ENCODE measurements around the gene ARID3B.
"Not testable (repeated sequence)": the region's sequence is repeated elsewhere in the genome, so short reads cannot be mapped to it uniquely, and the experiment has no call there.

Gene ARID3B

GRCh38 chr15:74628949-74629348 is 87.9 kb downstream of the ARID3B start:
- no peak overlapping the region for H3K27ac ChIP-seq (ENCODE audit: low read depth, low read length, severe bottlenecking)
- peaks cover 94% of the 10 kb centered on the region for H3K36me3 ChIP-seq (ENCODE audit: control insufficient read depth, insufficient read depth, low read length)
- H3K4me3 ChIP-seq (ENCODE audit: extremely low read depth, insufficient read depth, low read length, poor library complexity, severe bottlenecking): no peak overlapping the region
- H3K9me3 ChIP-seq (ENCODE audit: control insufficient read depth, low read length): no peaks in the 10 kb centered on the region
- no peaks in the 10 kb centered on the region for H3K4me1 ChIP-seq (ENCODE audit: control insufficient read depth, insufficient read depth, low read length, poor library complexity, severe bottlenecking)
- 93 to 98% methylated on average over 3 to 4 of the region's 5 CpGs for WGBS, 2 experiments (ENCODE audit: insufficient coverage in 2 of 2)

GRCh38 chr15:74629696-74630095 is 88.7 kb downstream of the ARID3B start:
- not testable (repeated sequence) for H3K4me3 ChIP-seq (ENCODE audit: extremely low read depth, insufficient read depth, low read length, poor library complexity, severe bottlenecking); H3K9me3 ChIP-seq (ENCODE audit: control insufficient read depth, low read length); H3K4me1 ChIP-seq (ENCODE audit: control insufficient read depth, insufficient read depth, low read length, poor library complexity, severe bottlenecking); H3K27ac ChIP-seq (ENCODE audit: low read depth, low read length, severe bottlenecking)
- WGBS, 2 experiments (ENCODE audit: insufficient coverage in 2 of 2): 92 to 97% methylated on average over 5 of the region's 10 CpGs
- peaks cover 94% of the 10 kb centered on the region for H3K36me3 ChIP-seq (ENCODE audit: control insufficient read depth, insufficient read depth, low read length)

GRCh38 chr15:74630284-74631086 is 89.5 kb downstream of the ARID3B start:
- peaks cover 93% of the 10 kb centered on the region for H3K36me3 ChIP-seq (ENCODE audit: control insufficient read depth, insufficient read depth, low read length)
- WGBS, 2 experiments (ENCODE audit: insufficient coverage in 2 of 2): 89 to 96% methylated on average over 5 to 6 of the region's 6 CpGs

GRCh38 chr15:74631087-74631385 is 90.0 kb downstream of the ARID3B start:
- no peak overlapping the region for H3K4me3 ChIP-seq (ENCODE audit: extremely low read depth, insufficient read depth, low read length, poor library complexity, severe bottlenecking)
- WGBS, 2 experiments (ENCODE audit: insufficient coverage in 2 of 2): 83 to 90% methylated on average over 3 of the region's 3 CpGs
- H3K9me3 ChIP-seq (ENCODE audit: control insufficient read depth, low read length): no peaks in the 10 kb centered on the region
- peaks cover 91% of the 10 kb centered on the region for H3K36me3 ChIP-seq (ENCODE audit: control insufficient read depth, insufficient read depth, low read length)
- H3K4me1 ChIP-seq (ENCODE audit: control insufficient read depth, insufficient read depth, low read length, poor library complexity, severe bottlenecking): no peaks in the 10 kb centered on the region
- H3K27ac ChIP-seq (ENCODE audit: low read depth, low read length, severe bottlenecking): no peak overlapping the region

More at GRCh38 chr15:74630284-74631086, 89.5 kb downstream of the ARID3B start:
- Histone ChIP-seq H3K9me3 (ENCODE audit: control insufficient read depth, low read length) (no peaks in the 10 kb centered on the region), H3K27ac (ENCODE audit: low read depth, low read length, severe bottlenecking) (peak overlapping the region; percentile 2), H3K4me3 (ENCODE audit: extremely low read depth, insufficient read depth, low read length, poor library complexity, severe bottlenecking) (no peak overlapping the region), H3K4me1 (ENCODE audit: control insufficient read depth, insufficient read depth, low read length, poor library complexity, severe bottlenecking) (no peaks in the 10 kb centered on the region)

GRCh38 chr15:74631408-74631807 is 90.4 kb downstream of the ARID3B start:
- no peaks in the 10 kb centered on the region for H3K4me1 ChIP-seq (ENCODE audit: control insufficient read depth, insufficient read depth, low read length, poor library complexity, severe bottlenecking)
- WGBS, 2 experiments (ENCODE audit: insufficient coverage in 2 of 2): 100% methylated on average over 1 to 3 of the region's 3 CpGs
- H3K36me3 ChIP-seq (ENCODE audit: control insufficient read depth, insufficient read depth, low read length): peaks cover 91% of the 10 kb centered on the region
- no peak overlapping the region for H3K4me3 ChIP-seq (ENCODE audit: extremely low read depth, insufficient read depth, low read length, poor library complexity, severe bottlenecking)
- no peaks in the 10 kb centered on the region for H3K9me3 ChIP-seq (ENCODE audit: control insufficient read depth, low read length)
- no peak overlapping the region for H3K27ac ChIP-seq (ENCODE audit: low read depth, low read length, severe bottlenecking)

- Histone ChIP-seq H3K4me3 (ENCODE audit: extremely low read depth, insufficient read depth, low read length, poor library complexity, severe bottlenecking) (no peak overlapping the region), H3K9me3 (ENCODE audit: control insufficient read depth, low read length) (no peaks in the 10 kb centered on the region), H3K27ac (ENCODE audit: low read depth, low read length, severe bottlenecking) (no peak overlapping the region), H3K36me3 (ENCODE audit: control insufficient read depth, insufficient read depth, low read length) (peaks cover 91% of the 10 kb centered on the region), H3K4me1 (ENCODE audit: control insufficient read depth, insufficient read depth, low read length, poor library complexity, severe bottlenecking) (no peaks in the 10 kb centered on the region)
- 72 to 76% methylated on average over 5 to 7 of the region's 8 CpGs for WGBS, 2 experiments (ENCODE audit: insufficient coverage in 2 of 2)
Observed at GRCh38 chr15:74631935-74632560, 91.0 kb downstream of the ARID3B start.

GRCh38 chr15:74632601-74633000 is 91.6 kb downstream of the ARID3B start:
- WGBS, 2 experiments (ENCODE audit: insufficient coverage in 2 of 2): 93 to 99% methylated on average over 9 of the region's 9 CpGs
- Histone ChIP-seq H3K27ac (ENCODE audit: low read depth, low read length, severe bottlenecking) (no peak overlapping the region), H3K36me3 (ENCODE audit: control insufficient read depth, insufficient read depth, low read length) (peaks cover 91% of the 10 kb centered on the region), H3K4me3 (ENCODE audit: extremely low read depth, insufficient read depth, low read length, poor library complexity, severe bottlenecking) (no peak overlapping the region), H3K9me3 (ENCODE audit: control insufficient read depth, low read length) (no peaks in the 10 kb centered on the region), H3K4me1 (ENCODE audit: control insufficient read depth, insufficient read depth, low read length, poor library complexity, severe bottlenecking) (no peaks in the 10 kb centered on the region)

GRCh38 chr15:74633781-74634180 is 92.8 kb downstream of the ARID3B start:
- H3K9me3 ChIP-seq (ENCODE audit: control insufficient read depth, low read length): no peaks in the 10 kb centered on the region
- no peak overlapping the region for H3K4me3 ChIP-seq (ENCODE audit: extremely low read depth, insufficient read depth, low read length, poor library complexity, severe bottlenecking)
- H3K4me1 ChIP-seq (ENCODE audit: control insufficient read depth, insufficient read depth, low read length, poor library complexity, severe bottlenecking): no peaks in the 10 kb centered on the region
- WGBS, 2 experiments (ENCODE audit: insufficient coverage in 2 of 2): 92 to 100% methylated on average over 1 of the region's 2 CpGs
- H3K27ac ChIP-seq (ENCODE audit: low read depth, low read length, severe bottlenecking): no peak overlapping the region
- H3K36me3 ChIP-seq (ENCODE audit: control insufficient read depth, insufficient read depth, low read length): peaks cover 89% of the 10 kb centered on the region

- Histone ChIP-seq H3K36me3 (ENCODE audit: control insufficient read depth, insufficient read depth, low read length) (peaks cover 89% of the 10 kb centered on the region), H3K9me3 (ENCODE audit: control insufficient read depth, low read length) (no peaks in the 10 kb centered on the region), H3K4me1 (ENCODE audit: control insufficient read depth, insufficient read depth, low read length, poor library complexity, severe bottlenecking) (no peaks in the 10 kb centered on the region), H3K27ac (ENCODE audit: low read depth, low read length, severe bottlenecking) (no peak overlapping the region), H3K4me3 (ENCODE audit: extremely low read depth, insufficient read depth, low read length, poor library complexity, severe bottlenecking) (no peak overlapping the region)
- WGBS, 2 experiments (ENCODE audit: insufficient coverage in 2 of 2): 19 to 42% methylated on average over 4 to 5 of the region's 5 CpGs
Observed at GRCh38 chr15:74635228-74635627, 94.2 kb downstream of the ARID3B start.

- peaks cover 92% of the 10 kb centered on the region for H3K36me3 ChIP-seq (ENCODE audit: control insufficient read depth, insufficient read depth, low read length)
- H3K27ac ChIP-seq (ENCODE audit: low read depth, low read length, severe bottlenecking): no peak overlapping the region
- no peak overlapping the region for H3K4me3 ChIP-seq (ENCODE audit: extremely low read depth, insufficient read depth, low read length, poor library complexity, severe bottlenecking)
- no peaks in the 10 kb centered on the region for H3K4me1 ChIP-seq (ENCODE audit: control insufficient read depth, insufficient read depth, low read length, poor library complexity, severe bottlenecking)
- H3K9me3 ChIP-seq (ENCODE audit: control insufficient read depth, low read length): no peaks in the 10 kb centered on the region
- WGBS, 2 experiments (ENCODE audit: insufficient coverage in 2 of 2): 100% methylated on average over 1 of the region's 1 CpG; no CpG with 5 or more reads in 1 of the 2 experiments
Observed at GRCh38 chr15:74636984-74637383, 96.0 kb downstream of the ARID3B start.

- Histone ChIP-seq H3K4me1 (ENCODE audit: control insufficient read depth, insufficient read depth, low read length, poor library complexity, severe bottlenecking) (peaks cover 16% of the 10 kb centered on the region), H3K36me3 (ENCODE audit: control insufficient read depth, insufficient read depth, low read length) (peaks cover 54% of the 10 kb centered on the region), H3K9me3 (ENCODE audit: control insufficient read depth, low read length) (no peaks in the 10 kb centered on the region), H3K27ac (ENCODE audit: low read depth, low read length, severe bottlenecking) (no peak overlapping the region), H3K4me3 (ENCODE audit: extremely low read depth, insufficient read depth, low read length, poor library complexity, severe bottlenecking) (no peak overlapping the region)
- WGBS, 2 experiments (ENCODE audit: insufficient coverage in 2 of 2): 80 to 83% methylated on average over 1 of the region's 1 CpG
Observed at GRCh38 chr15:74641151-74641550, 100.1 kb downstream of the ARID3B start.

Measured in mesodermal cell (in vitro differentiated cells).